ENCODE data around the gene FARSA. TPM values are rescaled to one million over a fixed set of nuclear protein-coding genes. Genes with fewer than 3 reads are reported as not detected.

The FARSA gene
- polyA plus RNA-seq, 1 donor (not counting 4 experiments of a cell fraction or from before 2014, with no cell fraction given): 30.9 TPM

DNA sequence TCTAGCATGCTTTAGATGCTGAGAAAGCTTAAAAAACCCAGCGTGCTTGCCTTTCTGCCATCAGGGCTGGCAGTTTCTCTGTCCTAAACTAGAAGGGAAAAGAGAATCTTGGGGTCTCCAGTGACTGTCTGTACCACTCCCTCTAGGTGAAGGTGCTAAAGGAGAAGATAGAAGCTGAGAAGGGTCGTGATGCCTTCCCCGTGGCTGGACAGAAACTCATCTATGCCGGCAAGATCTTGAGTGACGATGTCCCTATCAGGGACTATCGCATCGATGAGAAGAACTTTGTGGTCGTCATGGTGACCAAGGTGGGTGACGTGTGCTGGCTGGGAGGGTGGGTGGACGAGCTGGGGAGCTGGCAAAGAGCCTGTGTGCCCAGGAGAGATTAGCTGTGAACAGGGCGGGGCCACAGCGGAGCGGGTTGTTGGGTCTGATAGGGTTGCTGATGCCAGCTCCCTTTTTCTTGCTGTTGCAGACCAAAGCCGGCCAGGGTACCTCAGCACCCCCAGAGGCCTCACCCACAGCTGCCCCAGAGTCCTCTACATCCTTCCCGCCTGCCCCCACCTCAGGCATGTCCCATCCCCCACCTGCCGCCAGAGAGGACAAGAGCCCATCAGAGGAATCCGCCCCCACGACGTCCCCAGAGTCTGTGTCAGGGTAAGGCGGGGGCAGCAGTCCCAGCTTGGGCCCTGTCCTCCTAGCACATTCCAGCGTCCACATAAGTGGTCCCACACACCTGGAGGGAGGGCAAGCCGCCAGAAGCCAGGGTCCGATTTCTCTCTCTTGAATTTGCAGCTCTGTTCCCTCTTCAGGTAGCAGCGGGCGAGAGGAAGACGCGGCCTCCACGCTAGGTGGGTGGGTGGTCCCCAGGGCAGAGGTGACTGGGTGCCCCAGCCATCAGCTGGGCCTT is 14.4 kb upstream of the FARSA start:
- peaks cover 37% of the 10 kb centered on the region for H3K79me2 ChIP-seq (ENCODE audit: control insufficient read depth, insufficient read depth, low read length)
- peak overlapping the region; percentile 96 for H3K27ac ChIP-seq (ENCODE audit: control insufficient read depth, insufficient read depth, low read length)

DNA sequence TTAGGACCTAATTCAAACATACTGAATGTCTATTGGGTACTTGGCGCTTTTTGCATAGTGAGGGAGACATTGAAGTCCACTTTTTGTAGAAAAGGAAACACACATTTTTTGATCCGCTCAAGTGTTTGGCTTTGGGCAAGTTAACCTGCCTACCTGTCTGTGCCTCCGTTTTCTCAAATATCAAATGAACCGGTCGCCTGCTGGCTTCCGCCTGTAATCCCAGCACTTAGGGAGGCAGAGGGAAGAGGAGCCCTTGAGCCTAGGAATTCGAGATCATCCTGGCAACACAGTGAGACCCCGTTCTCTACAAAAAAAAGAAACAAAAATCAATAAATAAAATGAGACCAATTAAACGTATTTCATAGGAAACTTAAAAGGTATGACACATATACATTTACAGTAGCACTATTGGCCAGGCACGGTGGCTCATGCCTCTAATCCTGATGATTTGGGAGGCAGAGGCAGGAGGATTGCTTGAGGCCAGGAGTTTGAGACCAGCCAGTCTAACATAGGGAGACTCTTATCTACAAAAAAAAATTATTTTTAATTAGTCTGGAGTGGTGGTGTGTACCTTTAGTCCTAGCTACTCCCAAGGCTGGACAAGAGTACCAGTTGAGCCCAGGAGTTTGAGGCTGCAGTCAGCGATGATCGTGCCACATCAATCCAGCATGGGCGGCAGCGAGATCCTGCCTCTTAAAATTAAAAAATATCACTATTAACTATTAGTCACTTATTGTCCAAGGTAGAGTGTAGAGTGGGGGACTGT is 13.4 kb upstream of the FARSA start:
- Histone ChIP-seq H3K4me1 (ENCODE audit: control insufficient read depth, extremely low read depth, insufficient read depth, low read length) (peaks cover 16% of the 10 kb centered on the region), H4K20me1 (ENCODE audit: control insufficient read depth, extremely low read depth, insufficient read depth, low read length) (peaks cover 4% of the 10 kb centered on the region), H3K4me2 (ENCODE audit: control insufficient read depth, extremely low read depth, insufficient read depth, low read depth, low read length) (peak overlapping the region; percentile 99), H3K36me3 (ENCODE audit: control insufficient read depth in 2 of 2, extremely low read depth in 1 of 2, insufficient read depth in 2 of 2, low read length in 2 of 2) (peaks cover 40 to 47% of the 10 kb centered on the region in 2 experiments), H3K9me1 (ENCODE audit: control insufficient read depth, extremely low read depth, insufficient read depth, low read length) (no peaks in the 10 kb centered on the region), H3K4me3 (ENCODE audit: control insufficient read depth in 2 of 3, extremely low read depth in 1 of 3, insufficient read depth in 2 of 3, low read depth in 1 of 3, low read length in 3 of 3) (peak overlapping the region; percentile 65 to 99 (median 74)), H2AFZ (ENCODE audit: control insufficient read depth, low read length) (no peak overlapping the region), H3K27ac (ENCODE audit: control insufficient read depth, insufficient read depth, low read length) (peak overlapping the region; percentile 96), H3K27me3 (ENCODE audit: control insufficient read depth, extremely low read depth, insufficient read depth, low read length) (no peaks in the 10 kb centered on the region), H3K9ac (ENCODE audit: control insufficient read depth, extremely low read depth, insufficient read depth, low read length) (peak overlapping the region; percentile 97), H3K79me2 (ENCODE audit: control insufficient read depth, insufficient read depth, low read length) (peaks cover 42% of the 10 kb centered on the region), H3K9me3 (ENCODE audit: control insufficient read depth, low read depth, low read length) (no peaks in the 10 kb centered on the region)
- TF ChIP-seq EZH2 (IDR thresholded peaks at IDR 0.05; ENCODE audit: low read length): no peak
- TF ChIP-seq, protein P1, sequence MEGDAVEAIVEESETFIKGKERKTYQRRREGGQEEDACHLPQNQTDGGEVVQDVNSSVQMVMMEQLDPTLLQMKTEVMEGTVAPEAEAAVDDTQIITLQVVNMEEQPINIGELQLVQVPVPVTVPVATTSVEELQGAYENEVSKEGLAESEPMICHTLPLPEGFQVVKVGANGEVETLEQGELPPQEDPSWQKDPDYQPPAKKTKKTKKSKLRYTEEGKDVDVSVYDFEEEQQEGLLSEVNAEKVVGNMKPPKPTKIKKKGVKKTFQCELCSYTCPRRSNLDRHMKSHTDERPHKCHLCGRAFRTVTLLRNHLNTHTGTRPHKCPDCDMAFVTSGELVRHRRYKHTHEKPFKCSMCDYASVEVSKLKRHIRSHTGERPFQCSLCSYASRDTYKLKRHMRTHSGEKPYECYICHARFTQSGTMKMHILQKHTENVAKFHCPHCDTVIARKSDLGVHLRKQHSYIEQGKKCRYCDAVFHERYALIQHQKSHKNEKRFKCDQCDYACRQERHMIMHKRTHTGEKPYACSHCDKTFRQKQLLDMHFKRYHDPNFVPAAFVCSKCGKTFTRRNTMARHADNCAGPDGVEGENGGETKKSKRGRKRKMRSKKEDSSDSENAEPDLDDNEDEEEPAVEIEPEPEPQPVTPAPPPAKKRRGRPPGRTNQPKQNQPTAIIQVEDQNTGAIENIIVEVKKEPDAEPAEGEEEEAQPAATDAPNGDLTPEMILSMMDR (optimal IDR thresholded peaks at IDR 0.05 in 1 of 3, IDR thresholded peaks at IDR 0.05 in 1 of 3, conservative IDR thresholded peaks at IDR 0.05 in 1 of 3; ENCODE audit: extremely low read depth in 1 of 3, insufficient read depth in 2 of 3, low read length in 3 of 3): no peak
- dilution Hi-C loops (cut with MboI; ENCODE audit: extremely low pct_ligation_motif_present, low sequenced_read_pairs): no loop called here
- no peak for DNase-seq (ENCODE audit: low read depth, low spot score)
- FAIRE-seq: no peak

More for the DNA sequence above, 14.4 kb upstream of the FARSA start:
- FAIRE-seq (no peak), DNase-seq (ENCODE audit: low read depth, low spot score) (no peak)
- dilution Hi-C loops (cut with MboI; ENCODE audit: extremely low pct_ligation_motif_present, low sequenced_read_pairs): no loop called here
- Histone ChIP-seq H3K27me3 (ENCODE audit: control insufficient read depth, extremely low read depth, insufficient read depth, low read length) (no peaks in the 10 kb centered on the region), H3K4me3 (ENCODE audit: control insufficient read depth in 2 of 3, extremely low read depth in 1 of 3, insufficient read depth in 2 of 3, low read depth in 1 of 3, low read length in 3 of 3) (no peak overlapping the region), H2AFZ (ENCODE audit: control insufficient read depth, low read length) (no peak overlapping the region), H3K9ac (ENCODE audit: control insufficient read depth, extremely low read depth, insufficient read depth, low read length) (no peak overlapping the region), H3K36me3 (ENCODE audit: control insufficient read depth in 2 of 2, extremely low read depth in 1 of 2, insufficient read depth in 2 of 2, low read length in 2 of 2) (peaks cover 40 to 51% of the 10 kb centered on the region in 2 experiments), H3K4me2 (ENCODE audit: control insufficient read depth, extremely low read depth, insufficient read depth, low read depth, low read length) (peak overlapping the region; percentile 99), H3K4me1 (ENCODE audit: control insufficient read depth, extremely low read depth, insufficient read depth, low read length) (peaks cover 19% of the 10 kb centered on the region), H3K9me3 (ENCODE audit: control insufficient read depth, low read depth, low read length) (no peaks in the 10 kb centered on the region), H3K9me1 (ENCODE audit: control insufficient read depth, extremely low read depth, insufficient read depth, low read length) (no peaks in the 10 kb centered on the region), H4K20me1 (ENCODE audit: control insufficient read depth, extremely low read depth, insufficient read depth, low read length) (peaks cover 4% of the 10 kb centered on the region)
- TF ChIP-seq, protein P1 (optimal IDR thresholded peaks at IDR 0.05 in 1 of 3, IDR thresholded peaks at IDR 0.05 in 1 of 3, conservative IDR thresholded peaks at IDR 0.05 in 1 of 3; ENCODE audit: extremely low read depth in 1 of 3, insufficient read depth in 2 of 3, low read length in 3 of 3): no peak
- TF ChIP-seq EZH2 (IDR thresholded peaks at IDR 0.05; ENCODE audit: low read length): no peak
